Activated naive CD4-positive, alpha-beta T cell treated with anti-CD3 and anti-CD28 coated beads, Interleukin-2, amount 10 ng/mL, durations not matched to agents 7 days and 5 days (primary cell): ENCODE measurements around the gene FAM237B.

Experiments
- CTCF ChIA-PET: fragments of 350-600 bp; sonication (Branson Sonifier 250); formaldehyde crosslinking; loops from one replicate; lab custom pipeline; 2021; ENCODE audit warnings: antibody characterized with exemption; lab: Charles Lee
- DNase-seq: peaks from one replicate; pipeline ENCODE4 v3.0.0-alpha.2; 2020
- H3K27ac Mint-ChIP-seq: one replicate; pipeline ENCODE4 v1.8.0; 2021; ENCODE audit warnings: mild to moderate bottlenecking, moderate library complexity, mixed read lengths
- H3K27me3 Mint-ChIP-seq: one replicate; pipeline ENCODE4 v1.8.0; 2021; ENCODE audit warnings: mild to moderate bottlenecking, mixed read lengths
- H3K36me3 Mint-ChIP-seq: one replicate; pipeline ENCODE4 v1.8.0; 2021; ENCODE audit warnings: mixed read lengths
- H3K4me1 Mint-ChIP-seq: one replicate; pipeline ENCODE4 v1.8.0; 2021; ENCODE audit warnings: mixed read lengths
- H3K4me3 Mint-ChIP-seq: one replicate; pipeline ENCODE4 v1.8.0; 2021; ENCODE audit warnings: mild to moderate bottlenecking, moderate library complexity, mixed read lengths
- H3K9me3 Mint-ChIP-seq: one replicate; pipeline ENCODE4 v1.8.0; 2021; ENCODE audit warnings: mixed read lengths

FAM237B gene

GRCh38 chr7:90270431-90271178, 50.5 kb downstream of the FAM237B start:
- Mint-ChIP-seq H3K27ac (no peak overlapping the region), H3K9me3 (no peaks in the 10 kb centered on the region), H3K36me3 (no peaks in the 10 kb centered on the region), H3K4me1 (no peaks in the 10 kb centered on the region), H3K27me3 (peaks cover 8% of the 10 kb centered on the region), H3K4me3 (no peak overlapping the region)
- CTCF ChIA-PET, result no interaction called here
- no peak for DNase-seq

DNA sequence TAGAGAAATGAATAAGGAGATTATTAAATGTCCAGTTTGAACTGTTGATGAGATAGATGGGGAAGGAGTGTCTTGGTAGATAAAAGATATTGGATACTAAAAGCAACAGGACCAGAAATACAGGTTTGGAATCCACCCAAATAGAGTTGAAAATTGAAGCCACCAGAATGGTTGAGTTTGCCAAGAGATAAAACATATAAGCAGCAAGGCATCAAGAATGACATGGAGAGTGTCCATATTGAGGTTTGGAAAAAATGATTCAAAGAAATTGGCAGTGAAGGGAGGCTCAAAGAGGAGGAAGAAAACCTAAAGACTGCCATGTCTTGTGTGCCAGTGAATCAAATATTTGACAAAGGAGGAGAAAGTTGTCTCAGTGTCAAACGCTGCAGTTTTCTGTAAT, 51.9 kb downstream of the FAM237B start:
- H3K4me3 Mint-ChIP-seq, result no peak overlapping the region
- H3K36me3 Mint-ChIP-seq, result no peaks in the 10 kb centered on the region
- H3K9me3 Mint-ChIP-seq, result no peaks in the 10 kb centered on the region
- CTCF ChIA-PET, result no interaction called here
- no peaks in the 10 kb centered on the region for H3K4me1 Mint-ChIP-seq
- H3K27ac Mint-ChIP-seq, result no peak overlapping the region
- no peak for DNase-seq
- peaks cover 8% of the 10 kb centered on the region for H3K27me3 Mint-ChIP-seq

DNA sequence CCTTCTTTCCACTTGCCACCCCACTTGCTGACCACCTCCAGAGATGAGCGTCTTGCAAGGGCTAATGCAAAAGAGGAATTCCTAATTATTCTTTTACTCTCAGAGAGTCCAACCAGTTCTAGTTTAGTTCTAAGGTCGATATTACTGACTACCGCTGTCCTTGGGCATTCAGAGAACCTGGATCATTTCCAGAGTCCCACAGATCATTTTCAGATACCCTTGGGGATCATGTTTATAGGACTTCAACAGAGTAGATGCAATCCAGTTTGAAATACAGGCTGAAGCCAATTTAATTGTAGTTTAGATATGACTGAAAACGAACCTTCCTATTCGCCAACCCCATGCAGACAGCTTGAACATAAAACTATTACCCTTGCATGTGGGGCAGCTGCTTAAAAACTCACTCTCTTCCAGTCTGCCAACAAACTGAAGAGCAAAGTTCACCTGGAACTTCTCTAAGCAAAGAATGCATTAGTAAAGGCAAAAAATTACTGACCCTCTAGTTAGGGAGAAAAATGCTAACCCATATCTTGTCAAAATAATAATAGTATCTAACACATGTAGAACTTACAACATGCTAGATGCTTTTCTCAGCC, 53.7 kb downstream of the FAM237B start:
- Mint-ChIP-seq H3K27me3 (peaks cover 8% of the 10 kb centered on the region), H3K9me3 (no peaks in the 10 kb centered on the region), H3K36me3 (no peaks in the 10 kb centered on the region), H3K4me1 (no peaks in the 10 kb centered on the region), H3K4me3 (no peak overlapping the region), H3K27ac (no peak overlapping the region)
- CTCF ChIA-PET, result no interaction called here
- no peak for DNase-seq

GRCh38 chr7:90266808-90267207, 54.3 kb downstream of the FAM237B start:
- Mint-ChIP-seq H3K27ac (no peak overlapping the region), H3K36me3 (no peaks in the 10 kb centered on the region), H3K27me3 (peaks cover 8% of the 10 kb centered on the region), H3K9me3 (no peaks in the 10 kb centered on the region), H3K4me3 (no peak overlapping the region), H3K4me1 (no peaks in the 10 kb centered on the region)
- no peak for DNase-seq
- CTCF ChIA-PET, result no interaction called here
